Measurements from ENCODE around the gene LRRC52.

LRRC52 gene

GRCh38 chr1:165537356-165538109 is 6.3 kb upstream of the LRRC52 start:
- no peak for DNase-seq (ENCODE audit: low read depth)

DNA sequence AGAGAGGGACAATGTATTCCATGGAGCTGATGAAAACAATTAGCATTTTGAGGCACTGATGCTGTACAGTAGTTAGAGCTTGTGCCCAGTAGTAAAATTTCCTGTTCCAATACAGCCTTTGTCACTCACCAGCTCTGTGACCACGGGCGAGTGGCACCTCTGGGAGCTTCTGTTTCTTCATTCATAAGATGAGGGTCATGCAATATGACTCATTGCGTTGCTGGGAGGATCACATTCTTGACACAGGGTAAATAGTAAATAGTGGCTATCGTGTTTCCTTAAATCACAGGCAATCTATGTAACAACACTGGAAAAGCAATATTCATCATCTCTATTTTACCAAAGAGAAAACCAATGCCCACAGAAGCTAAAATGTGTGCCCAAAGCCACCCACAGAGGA is 4.5 kb upstream of the LRRC52 start:
- DNase-seq (ENCODE audit: low read depth), result no peak

GRCh38 chr1:165539908-165540307 is 3.9 kb upstream of the LRRC52 start:
- DNase-seq (ENCODE audit: low read depth), result no peak

GRCh38 chr1:165542015-165542631 is 1.7 kb upstream of the LRRC52 start:
- DNase-seq (ENCODE audit: low read depth), result no peak

- DNase-seq (ENCODE audit: low read depth), result no peak
Observed at GRCh38 chr1:165542647-165543046, 1.2 kb upstream of the LRRC52 start.

DNA sequence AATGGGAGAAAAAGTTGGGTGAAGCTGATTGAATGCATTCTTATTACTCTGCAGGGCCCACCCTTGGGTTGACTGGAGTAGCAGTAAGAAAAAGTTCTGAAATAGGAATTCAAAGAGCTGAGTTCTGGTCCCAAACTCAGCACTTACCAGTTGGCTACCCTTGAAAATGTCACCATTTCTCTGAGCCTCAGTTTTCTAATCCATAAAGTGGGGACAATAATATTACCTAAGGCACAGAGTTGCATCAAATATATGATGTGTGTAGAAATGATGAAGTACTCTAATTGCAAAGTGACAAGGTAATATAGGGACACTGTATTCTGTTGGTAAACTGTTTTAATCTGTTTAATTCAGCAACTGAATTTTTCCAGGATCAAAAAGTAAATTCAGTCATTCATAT is 1.2 kb downstream of the LRRC52 start:
- no peak for DNase-seq (ENCODE audit: low read depth)

GRCh38 chr1:165545974-165546373 is 2.2 kb downstream of the LRRC52 start:
- no peak for DNase-seq (ENCODE audit: low read depth)

DNA sequence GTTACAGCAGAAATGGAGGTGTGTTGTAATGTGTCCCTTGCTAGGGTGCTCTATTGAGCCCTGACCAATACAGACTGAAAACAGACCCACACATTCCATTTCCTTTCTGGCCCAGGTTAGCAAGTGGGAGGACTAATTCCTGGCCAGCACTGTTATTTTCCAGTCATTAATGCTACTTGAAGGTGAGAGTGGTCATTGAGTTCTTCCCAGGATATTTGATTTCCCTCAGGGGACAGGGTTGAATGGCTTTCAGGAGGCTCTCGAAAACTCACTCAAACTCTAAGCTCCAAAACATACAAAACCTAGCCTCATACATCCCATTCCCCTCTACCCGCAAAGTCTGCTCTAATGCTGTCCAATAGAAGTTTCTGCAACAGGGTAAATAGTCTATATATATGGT is 6.2 kb downstream of the LRRC52 start:
- no peak for DNase-seq (ENCODE audit: low read depth)

- no peak for DNase-seq (ENCODE audit: low read depth)
Observed at GRCh38 chr1:165551469-165551868, 7.7 kb downstream of the LRRC52 start.

- DNase-seq (ENCODE audit: low read depth), result no peak
Observed at GRCh38 chr1:165560883-165561656, 17.3 kb downstream of the LRRC52 start.

- DNase-seq (ENCODE audit: low read depth), result no peak
Observed at GRCh38 chr1:165562571-165562970, 18.8 kb downstream of the LRRC52 start.

GRCh38 chr1:165563551-165563950 is 19.8 kb downstream of the LRRC52 start:
- DNase-seq (ENCODE audit: low read depth), result no peak

GRCh38 chr1:165564561-165564960 is 20.8 kb downstream of the LRRC52 start:
- DNase-seq (ENCODE audit: low read depth), result no peak

DNA sequence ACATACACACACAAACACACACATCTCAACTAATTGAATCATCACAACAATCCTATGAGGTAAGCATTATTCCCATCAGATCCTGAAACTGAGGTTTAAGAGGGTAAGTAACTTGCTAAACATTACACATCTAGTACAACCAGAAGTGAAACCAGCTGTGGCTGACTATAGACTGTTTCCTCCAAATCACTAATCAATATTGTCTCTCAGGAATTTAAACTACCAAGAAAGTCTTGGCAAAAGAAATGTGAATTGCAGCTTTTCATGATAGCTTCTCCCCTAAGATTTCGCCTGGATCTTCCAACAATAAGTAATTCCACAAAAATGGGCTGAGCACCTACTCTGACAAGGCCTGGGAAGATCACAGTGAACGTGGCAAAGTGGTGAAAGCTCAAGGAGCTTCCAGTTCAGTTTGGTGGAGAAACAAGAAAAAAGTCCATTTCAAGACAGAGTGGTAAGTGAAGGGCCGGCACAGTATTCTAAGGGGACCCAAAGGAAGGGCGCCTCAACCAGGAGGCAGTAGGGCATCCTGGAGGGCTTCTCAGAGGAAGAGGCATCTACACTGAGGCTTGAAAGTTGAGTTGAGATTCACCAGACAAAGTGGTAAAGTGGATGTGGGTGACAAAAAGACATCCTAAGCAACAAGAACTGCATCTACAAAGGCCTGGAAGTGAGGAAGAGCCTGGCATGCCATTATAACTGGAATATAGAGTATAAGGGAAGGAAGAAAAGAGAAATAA is 22.1 kb downstream of the LRRC52 start:
- DNase-seq (ENCODE audit: low read depth), result no peak

- DNase-seq (ENCODE audit: low read depth), result no peak
Observed at GRCh38 chr1:165570078-165570477, 26.3 kb downstream of the LRRC52 start.

- no peak for DNase-seq (ENCODE audit: low read depth)
Observed at GRCh38 chr1:165573787-165574186, 30.0 kb downstream of the LRRC52 start.

DNA sequence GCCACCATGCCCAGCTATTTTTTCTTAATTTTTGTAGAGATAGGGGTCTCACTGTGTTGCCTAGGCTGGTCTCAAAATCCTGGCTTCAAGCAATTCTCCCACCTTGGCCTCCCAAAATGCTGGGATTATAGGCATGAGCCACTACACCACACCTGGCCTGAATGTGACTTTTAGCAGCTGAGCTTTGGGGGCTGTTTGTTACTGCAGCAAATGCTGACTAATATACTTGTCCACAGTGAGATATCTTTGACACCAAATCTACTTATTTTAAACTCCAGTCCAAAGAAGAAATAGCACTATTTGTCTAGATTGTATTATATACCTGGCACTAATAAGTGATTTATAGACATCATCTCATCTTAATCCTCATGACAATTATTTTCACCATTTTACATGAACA is 30.5 kb downstream of the LRRC52 start:
- no peak for DNase-seq (ENCODE audit: low read depth)

GRCh38 chr1:165575468-165576099 is 31.8 kb downstream of the LRRC52 start:
- no peak for DNase-seq (ENCODE audit: low read depth)

GRCh38 chr1:165576536-165576935 is 32.7 kb downstream of the LRRC52 start:
- DNase-seq (ENCODE audit: low read depth), result no peak

DNA sequence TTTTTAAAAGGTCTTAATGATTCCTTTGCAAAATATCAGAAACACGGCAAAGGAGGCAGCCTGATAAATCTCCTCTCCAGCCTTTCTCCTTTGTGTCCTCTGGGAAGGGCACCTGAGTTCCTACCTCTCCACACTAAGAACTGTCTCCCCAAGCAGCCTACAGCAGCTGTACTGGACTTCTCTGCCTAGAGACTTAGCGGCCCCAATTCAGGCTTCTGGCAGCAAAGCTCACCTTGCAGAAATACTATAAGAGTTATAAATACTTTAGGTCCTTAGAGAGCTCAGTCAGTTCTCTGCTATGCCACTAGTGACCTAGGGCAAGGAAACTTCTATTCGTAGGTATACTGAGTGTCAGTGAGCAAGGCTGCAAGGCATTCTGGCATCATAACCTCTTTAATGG is 33.9 kb downstream of the LRRC52 start:
- DNase-seq (ENCODE audit: low read depth), result no peak

- no peak for DNase-seq (ENCODE audit: low read depth)
Observed at GRCh38 chr1:165580931-165581871, 37.4 kb downstream of the LRRC52 start.
